SK-N-SH treated with all-trans-retinoic acid at 6 μM for 48 hours (cell line): ENCODE data around the gene GALNT4.

Experiments
- ESRRG ChIP-seq: fragments of 250-450 bp; sonication (Bioruptor Pico); IDR thresholded peaks from 2 replicates; pipeline ENCODE4 v1.6.1; 2021; ENCODE audit warnings: mild to moderate bottlenecking
- GLIS3 ChIP-seq: fragments of 250-450 bp; sonication (Bioruptor Pico); IDR thresholded peaks from 2 replicates; pipeline ENCODE4 v1.5.0; 2020; ENCODE audit warnings: mild to moderate bottlenecking, moderate library complexity
- ISL1 ChIP-seq: fragments of 250-450 bp; sonication (Bioruptor Pico); IDR thresholded peaks from 2 replicates; pipeline ENCODE4 v2.1.2; 2022; ENCODE audit warnings: mild to moderate bottlenecking, moderate library complexity
- OSR1 ChIP-seq: fragments of 250-450 bp; sonication (Bioruptor Pico); IDR thresholded peaks from 2 replicates; pipeline ENCODE4 v1.8.0; 2022; ENCODE audit warnings: moderate library complexity, mild to moderate bottlenecking, inconsistent platforms
- PATZ1 ChIP-seq: fragments of 250-450 bp; sonication (Bioruptor Pico); IDR thresholded peaks from 2 replicates; pipeline ENCODE4 v1.8.0; 2020; ENCODE audit warnings: mild to moderate bottlenecking, moderate library complexity, borderline replicate concordance
- POU6F1 ChIP-seq: fragments of 250-450 bp; sonication (Bioruptor Pico); IDR thresholded peaks from 2 replicates; pipeline ENCODE4 v1.8.0; 2021; ENCODE audit warnings: low read depth, mild to moderate bottlenecking, moderate library complexity, borderline replicate concordance
- PPARA ChIP-seq: fragments of 250-450 bp; sonication (Bioruptor Pico); IDR thresholded peaks from 2 replicates; pipeline ENCODE4 v1.5.0; 2020; ENCODE audit warnings: mild to moderate bottlenecking, borderline replicate concordance
- RARB ChIP-seq: fragments of 250-450 bp; sonication (Bioruptor Pico); IDR thresholded peaks from 2 replicates; pipeline ENCODE4 v1.8.0; 2021; ENCODE audit warnings: mild to moderate bottlenecking, moderate library complexity
- TCF4 ChIP-seq: fragments of 250-450 bp; sonication (Bioruptor Pico); IDR thresholded peaks from 2 replicates; pipeline ENCODE4 v1.8.0; 2021; ENCODE audit warnings: mild to moderate bottlenecking, moderate library complexity, borderline replicate concordance
- ZC3H10 ChIP-seq: fragments of 250-450 bp; sonication (Bioruptor Pico); IDR thresholded peaks from 2 replicates; pipeline ENCODE4 v1.5.1; 2021; ENCODE audit warnings: mild to moderate bottlenecking, moderate library complexity
- ZFP30 ChIP-seq: fragments of 450-650 bp; formaldehyde crosslinking; IDR thresholded peaks from 2 replicates; pipeline ENCODE4 v1.5.0; 2022; ENCODE audit warnings: mild to moderate bottlenecking, moderate library complexity
- ZNF8 ChIP-seq: fragments of 450-650 bp; formaldehyde crosslinking; IDR thresholded peaks from 2 replicates; pipeline ENCODE4 v1.5.0; 2020; ENCODE audit warnings: mild to moderate bottlenecking, moderate library complexity

GRCh38 chr12:89494411-89495231 lies 30.0 kb downstream of the GALNT4 start:
- TF ChIP-seq PPARA (CRISPR knock-in tag): no peak
- TF ChIP-seq ZNF8 (CRISPR knock-in tag): no peak
- TF ChIP-seq RARB (CRISPR knock-in tag): no peak
- no peak for TF ChIP-seq ISL1 (CRISPR knock-in tag)
- no peak for TF ChIP-seq ZC3H10
- TF ChIP-seq OSR1 (CRISPR knock-in tag): no peak
- no peak for TF ChIP-seq GLIS3 (CRISPR knock-in tag)
- TF ChIP-seq TCF4 (CRISPR knock-in tag): no peak
- TF ChIP-seq PATZ1 (CRISPR knock-in tag): no peak
- no peak for TF ChIP-seq ZFP30 (CRISPR knock-in tag)
- no peak for TF ChIP-seq ESRRG
- TF ChIP-seq POU6F1: no peak
